ENCODE measurements around the gene PEX11G. TPM values are rescaled to one million over a fixed set of nuclear protein-coding genes. Genes with fewer than 3 reads are reported as not detected.

The PEX11G gene
- total RNA-seq, 1 experiment from 2014 or later, result 3.9 TPM

GRCh38 chr19:7470540-7471305, 18.1 kb downstream of the PEX11G start:
- Histone ChIP-seq H3K4me1 (no peaks in the 10 kb centered on the region), H3K36me3 (ENCODE audit: control insufficient read depth, insufficient read depth, low read length) (peaks cover 3% of the 10 kb centered on the region), H3K4me3 (ENCODE audit: low read depth, low read length) (no peak overlapping the region), H3K27me3 (replicated peaks; ENCODE audit: control insufficient read depth, insufficient read depth, low read length) (no peaks in the 10 kb centered on the region), H3K9me3 (no peaks in the 10 kb centered on the region)
- no TSS peak for BruUV-seq (replicated peaks)
- Mint-ChIP-seq H3K4me1 (ENCODE audit: low read depth, unreplicated experiment) (no peaks in the 10 kb centered on the region), H3K27me3 (ENCODE audit: insufficient read depth, unreplicated experiment) (no peaks in the 10 kb centered on the region), H3K9me3 (ENCODE audit: unreplicated experiment) (no peaks in the 10 kb centered on the region), H3K27ac (ENCODE audit: unreplicated experiment) (no peak overlapping the region), H3K4me3 (ENCODE audit: unreplicated experiment) (no peak overlapping the region), H3K36me3 (ENCODE audit: insufficient read depth, unreplicated experiment) (peaks cover 42% of the 10 kb centered on the region)
- no peak for TF ChIP-seq CTCF (IDR thresholded peaks at IDR 0.05; ENCODE audit: insufficient read depth in 1 of 2, low read depth in 1 of 2, low read length in 1 of 2, severe bottlenecking in 1 of 2, unreplicated experiment in 1 of 2)
- POLR2A ChIA-PET, result no interaction called here
- CTCF ChIA-PET, result no interaction called here
- DNase-seq, result no peak
- intact Hi-C loops (cut with micrococcal nuclease; ENCODE audit: unreplicated experiment), result no loop called here

GRCh38 chr19:7469669-7470285, 19.1 kb downstream of the PEX11G start:
- no peaks in the 10 kb centered on the region for H3K4me1 ChIP-seq
- H3K36me3 ChIP-seq (ENCODE audit: control insufficient read depth, insufficient read depth, low read length), result peaks cover 4% of the 10 kb centered on the region
- H3K4me3 Mint-ChIP-seq (ENCODE audit: unreplicated experiment), result no peak overlapping the region
- DNase-seq, result no peak
- H3K4me1 Mint-ChIP-seq (ENCODE audit: low read depth, unreplicated experiment), result no peaks in the 10 kb centered on the region
- H3K9me3 ChIP-seq, result no peaks in the 10 kb centered on the region
- no peaks in the 10 kb centered on the region for H3K27me3 Mint-ChIP-seq (ENCODE audit: insufficient read depth, unreplicated experiment)
- intact Hi-C loops (cut with micrococcal nuclease; ENCODE audit: unreplicated experiment), result no loop called here
- H3K9me3 Mint-ChIP-seq (ENCODE audit: unreplicated experiment), result no peaks in the 10 kb centered on the region
- no peak overlapping the region for H3K27ac Mint-ChIP-seq (ENCODE audit: unreplicated experiment)
- H3K4me3 ChIP-seq (ENCODE audit: low read depth, low read length), result no peak overlapping the region
- no peaks in the 10 kb centered on the region for H3K27me3 ChIP-seq (replicated peaks; ENCODE audit: control insufficient read depth, insufficient read depth, low read length)
- CTCF ChIA-PET, result no interaction called here
- H3K36me3 Mint-ChIP-seq (ENCODE audit: insufficient read depth, unreplicated experiment), result peaks cover 42% of the 10 kb centered on the region
- no TSS peak for BruUV-seq (replicated peaks)
- no peak for TF ChIP-seq CTCF (IDR thresholded peaks at IDR 0.05; ENCODE audit: insufficient read depth in 1 of 2, low read depth in 1 of 2, low read length in 1 of 2, severe bottlenecking in 1 of 2, unreplicated experiment in 1 of 2)
- POLR2A ChIA-PET, result no interaction called here

- H3K4me3 Mint-ChIP-seq (ENCODE audit: unreplicated experiment), result no peak overlapping the region
- CTCF ChIA-PET, result no interaction called here
- H3K27ac Mint-ChIP-seq (ENCODE audit: unreplicated experiment), result no peak overlapping the region
- TF ChIP-seq CTCF (IDR thresholded peaks at IDR 0.05; ENCODE audit: insufficient read depth in 1 of 2, low read depth in 1 of 2, low read length in 1 of 2, severe bottlenecking in 1 of 2, unreplicated experiment in 1 of 2), result no peak
- Histone ChIP-seq H3K4me3 (ENCODE audit: low read depth, low read length) (no peak overlapping the region), H3K4me1 (no peaks in the 10 kb centered on the region), H3K9me3 (no peaks in the 10 kb centered on the region), H3K36me3 (ENCODE audit: control insufficient read depth, insufficient read depth, low read length) (peaks cover 5% of the 10 kb centered on the region), H3K27me3 (replicated peaks; ENCODE audit: control insufficient read depth, insufficient read depth, low read length) (no peaks in the 10 kb centered on the region)
- intact Hi-C loops (cut with micrococcal nuclease; ENCODE audit: unreplicated experiment), result no loop called here
- POLR2A ChIA-PET, result no interaction called here
- H3K36me3 Mint-ChIP-seq (ENCODE audit: insufficient read depth, unreplicated experiment), result peaks cover 49% of the 10 kb centered on the region
- no peaks in the 10 kb centered on the region for H3K9me3 Mint-ChIP-seq (ENCODE audit: unreplicated experiment)
- no peaks in the 10 kb centered on the region for H3K4me1 Mint-ChIP-seq (ENCODE audit: low read depth, unreplicated experiment)
- BruUV-seq (replicated peaks), result no TSS peak
- DNase-seq, result no peak
- H3K27me3 Mint-ChIP-seq (ENCODE audit: insufficient read depth, unreplicated experiment), result no peaks in the 10 kb centered on the region
Measured at GRCh38 chr19:7468840-7469239, 20.0 kb downstream of the PEX11G start.

Data from Caco-2 (cell line).